ENCODE measurements around the gene NCOA4.
"Not testable (repeated sequence)": the region's sequence is repeated elsewhere in the genome, so short reads cannot be mapped to it uniquely, and the experiment has no call there.

DNA sequence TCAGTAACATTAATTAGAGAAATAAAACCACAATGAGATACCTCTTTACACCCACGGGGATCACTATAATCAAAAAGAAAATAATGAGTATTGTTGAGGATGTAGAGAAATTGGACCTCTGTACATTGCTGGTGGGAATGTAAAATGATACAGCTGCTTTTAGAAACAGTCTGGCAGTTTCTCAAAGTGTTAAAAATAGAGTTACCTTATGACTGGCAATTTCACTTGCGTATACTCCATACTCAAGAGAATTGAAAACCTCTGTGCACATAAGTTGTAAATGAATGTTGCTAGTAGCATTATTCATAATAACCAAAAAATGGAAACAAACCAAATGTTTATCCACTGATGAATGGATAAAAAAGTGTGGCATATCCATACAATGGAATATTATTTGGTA is 51.9 kb downstream of the NCOA4 start:
- TF ChIP-seq, protein P1, sequence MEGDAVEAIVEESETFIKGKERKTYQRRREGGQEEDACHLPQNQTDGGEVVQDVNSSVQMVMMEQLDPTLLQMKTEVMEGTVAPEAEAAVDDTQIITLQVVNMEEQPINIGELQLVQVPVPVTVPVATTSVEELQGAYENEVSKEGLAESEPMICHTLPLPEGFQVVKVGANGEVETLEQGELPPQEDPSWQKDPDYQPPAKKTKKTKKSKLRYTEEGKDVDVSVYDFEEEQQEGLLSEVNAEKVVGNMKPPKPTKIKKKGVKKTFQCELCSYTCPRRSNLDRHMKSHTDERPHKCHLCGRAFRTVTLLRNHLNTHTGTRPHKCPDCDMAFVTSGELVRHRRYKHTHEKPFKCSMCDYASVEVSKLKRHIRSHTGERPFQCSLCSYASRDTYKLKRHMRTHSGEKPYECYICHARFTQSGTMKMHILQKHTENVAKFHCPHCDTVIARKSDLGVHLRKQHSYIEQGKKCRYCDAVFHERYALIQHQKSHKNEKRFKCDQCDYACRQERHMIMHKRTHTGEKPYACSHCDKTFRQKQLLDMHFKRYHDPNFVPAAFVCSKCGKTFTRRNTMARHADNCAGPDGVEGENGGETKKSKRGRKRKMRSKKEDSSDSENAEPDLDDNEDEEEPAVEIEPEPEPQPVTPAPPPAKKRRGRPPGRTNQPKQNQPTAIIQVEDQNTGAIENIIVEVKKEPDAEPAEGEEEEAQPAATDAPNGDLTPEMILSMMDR (IDR thresholded peaks at IDR 0.05) = not testable (repeated sequence)
- not testable (repeated sequence) for TF ChIP-seq POLR2A (IDR thresholded peaks at IDR 0.05)
